ENCODE data around the gene SH3GL3. TPM values are rescaled to one million over a fixed set of nuclear protein-coding genes. Genes with fewer than 3 reads are reported as not detected.

SH3GL3 gene
- total and polyA plus RNA-seq, 2 of the 8 experiments (the other 6 are each of a cell fraction or from before 2014, with no cell fraction given), result 14.1 to 19.1 TPM

DNA sequence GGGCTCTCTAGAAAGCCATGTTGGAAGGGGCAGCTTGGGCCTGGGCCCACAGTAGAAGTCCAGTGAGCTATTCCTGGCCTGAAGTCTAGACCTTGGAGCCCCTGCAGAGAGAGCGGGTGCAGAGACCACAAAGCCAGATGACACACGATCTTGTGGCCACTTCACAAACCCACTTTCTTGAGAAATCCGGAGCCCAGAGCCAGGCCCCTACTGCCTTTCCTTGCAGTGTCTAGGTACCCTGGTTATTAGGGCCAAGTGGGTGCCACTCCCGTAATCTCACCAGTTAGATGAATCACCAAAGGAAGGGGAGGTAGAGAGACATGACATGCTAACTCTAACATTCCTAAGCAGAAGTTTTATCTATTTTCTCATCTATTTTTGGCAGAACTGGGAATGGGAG is 134.2 kb downstream of the SH3GL3 start:
- Histone ChIP-seq H2BK120ac (replicated peaks; ENCODE audit: low read depth, low read length) (no peak overlapping the region), H4K20me1 (replicated peaks in 1 of 2; ENCODE audit: control insufficient read depth in 1 of 2, insufficient read depth in 2 of 2, low read length in 2 of 2) (no peaks in the 10 kb centered on the region), H3K23me2 (ENCODE audit: low read depth, low read length) (no peaks in the 10 kb centered on the region), H3K23ac (ENCODE audit: insufficient read length) (no peak overlapping the region), H3K79me1 (ENCODE audit: low read depth, low read length) (no peaks in the 10 kb centered on the region), H3K18ac (ENCODE audit: extremely low read depth, low read length) (no peak overlapping the region), H3K79me2 (ENCODE audit: control insufficient read depth in 1 of 2, insufficient read depth in 2 of 2, low read length in 2 of 2) (no peaks in the 10 kb centered on the region), H3K4me1 (replicated peaks in 1 of 4; ENCODE audit: control insufficient read depth in 3 of 4, insufficient read depth in 4 of 4, low read length in 3 of 4) (no peaks in the 10 kb centered on the region), H3K9ac (replicated peaks in 1 of 4; ENCODE audit: extremely low read depth in 1 of 4, low read depth in 3 of 4, low read length in 3 of 4) (no peak overlapping the region), H3K27ac (ENCODE audit: low read depth, low read length) (no peak overlapping the region), H3K36me3 (ENCODE audit: control insufficient read depth in 2 of 4, insufficient read depth in 4 of 4, low read length in 3 of 4) (no peaks in the 10 kb centered on the region; a peak in 2 of 8 replicates), H2BK20ac (ENCODE audit: low read length) (no peak overlapping the region), H3K4ac (replicated peaks; ENCODE audit: insufficient read length, low read depth, low read length) (no peak overlapping the region), H3K9me3 (ENCODE audit: insufficient read depth in 2 of 2, low read depth in 1 of 2, low read length in 1 of 2) (no peaks in the 10 kb centered on the region), H3K4me3 (ENCODE audit: extremely low read depth in 1 of 4, insufficient read depth in 2 of 4, low read depth in 3 of 4, low read length in 4 of 4) (no peak overlapping the region), H2BK12ac (ENCODE audit: low read depth, low read length) (no peak overlapping the region), H3K27me3 (replicated peaks in 1 of 4; ENCODE audit: control insufficient read depth in 3 of 4, extremely low read depth in 1 of 4, insufficient read depth in 3 of 4, low read length in 3 of 4) (no peaks in the 10 kb centered on the region), H2BK5ac (ENCODE audit: low read depth, low read length) (no peak overlapping the region), H2AK5ac (ENCODE audit: low read depth, low read length) (no peak overlapping the region), H2AFZ (ENCODE audit: low read length) (no peak overlapping the region), H3K4me2 (ENCODE audit: insufficient read depth in 1 of 2, low read depth in 2 of 2, low read length in 2 of 2) (no peak overlapping the region), H2BK15ac (ENCODE audit: low read length) (no peak overlapping the region), H4K8ac (ENCODE audit: extremely low read depth, insufficient read depth, low read length) (peak overlapping the region; percentile 15; the same call in 1 of the 2 replicates), H3K56ac (replicated peaks; ENCODE audit: insufficient read length, low read depth, low read length) (no peak overlapping the region), H3K14ac (ENCODE audit: insufficient read length) (no peak overlapping the region), H4K91ac (replicated peaks; ENCODE audit: insufficient read length, low read length) (no peak overlapping the region), H4K5ac (ENCODE audit: insufficient read length, low read depth, low read length) (no peak overlapping the region)
- TF ChIP-seq HDAC6 (IDR thresholded peaks at IDR 0.05; ENCODE audit: low read depth, low read length) (no peak), YY1 (IDR thresholded peaks at IDR 0.05; ENCODE audit: low read depth, low read length) (no peak), NANOG (IDR thresholded peaks at IDR 0.05; ENCODE audit: insufficient read depth, low read depth, low read length, poor library complexity, severe bottlenecking) (no peak), CTCF (IDR thresholded peaks at IDR 0.05; ENCODE audit: control extremely low read depth in 1 of 3, insufficient read depth in 1 of 3, low read depth in 1 of 3, low read length in 3 of 3) (no peak), CEBPB (IDR thresholded peaks at IDR 0.05; ENCODE audit: low read depth, low read length) (no peak), RAD21 (IDR thresholded peaks at IDR 0.05 in 1 of 2, conservative IDR thresholded peaks at IDR 0.05 in 1 of 2; ENCODE audit: low read depth in 2 of 2, low read length in 2 of 2) (no peak)
- WGBS, 2 experiments (ENCODE audit: extremely low coverage in 1 of 2, insufficient coverage in 1 of 2, insufficient read length in 1 of 2, insufficient replicate concordance in 2 of 2, low coverage in 1 of 2, low lambda C conversion rate in 2 of 2, missing lambda C conversion rate in 1 of 2), result 95% methylated on average over 4 of the region's 4 CpGs; no CpG with 5 or more reads in 1 of the 2 experiments
- ChIA-PET POLR2A (ENCODE audit: partially characterized antibody) (no interaction called here), CTCF (ENCODE audit: partially characterized antibody) (no interaction called here)
- no peak for DNase-seq (ENCODE audit: low read depth in 1 of 2, low spot score in 2 of 2)
- no peak for FAIRE-seq

Data from H1 (cell line).